Uterus (tissue), 2 donors: ENCODE data around the gene MIA2.

ENCODE experiments used
- CTCF ChIP-seq, 4 experiments: fragments of 200-600 bp in 2 of 4; fragments of 450-650 bp in 2 of 4; sonication (generic) in 2 of 4; IDR thresholded peaks; one replicate each; pipeline ENCODE4 v1.5.1; 2016 to 2019; ENCODE audit warnings: antibody characterized with exemption in 4 of 4, mild to moderate bottlenecking in 2 of 4, moderate library complexity in 1 of 4
- POLR2A ChIP-seq, 2 donors: fragments of 450-650 bp; IDR thresholded peaks; one replicate each; pipeline ENCODE4 v1.6.1; 2016; ENCODE audit warnings: antibody characterized with exemption in 2 of 2, mild to moderate bottlenecking in 1 of 2, moderate library complexity in 1 of 2

- TF ChIP-seq CTCF (IDR thresholded peaks at IDR 0.05) (no peak), POLR2A (IDR thresholded peaks at IDR 0.05) (no peak)
These were observed 84.9 kb downstream of the MIA2 start for GRCh38 chr14:39318574-39318973.
